Measurements from ENCODE around the gene PRKG1.

Gene PRKG1

DNA sequence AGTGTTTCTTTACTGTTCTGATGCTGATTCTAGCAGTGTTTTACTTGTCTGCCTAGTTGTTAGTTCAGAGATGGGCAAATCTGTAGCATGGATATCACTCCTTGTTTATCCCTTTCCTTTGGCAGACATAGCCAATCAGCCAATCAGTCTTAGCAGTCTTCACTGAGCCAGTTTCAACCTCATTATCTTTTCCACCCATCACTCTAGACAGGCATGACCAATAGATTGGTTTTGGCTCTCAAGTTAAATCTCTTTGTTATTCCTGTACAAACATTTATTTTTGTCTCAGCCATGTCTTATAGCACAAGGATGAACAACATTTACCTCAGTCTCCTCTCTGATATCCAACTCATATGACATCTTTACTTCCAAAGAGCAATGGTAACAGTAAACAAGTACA lies 109.5 kb downstream of the PRKG1 start:
- TF ChIP-seq, protein P1, sequence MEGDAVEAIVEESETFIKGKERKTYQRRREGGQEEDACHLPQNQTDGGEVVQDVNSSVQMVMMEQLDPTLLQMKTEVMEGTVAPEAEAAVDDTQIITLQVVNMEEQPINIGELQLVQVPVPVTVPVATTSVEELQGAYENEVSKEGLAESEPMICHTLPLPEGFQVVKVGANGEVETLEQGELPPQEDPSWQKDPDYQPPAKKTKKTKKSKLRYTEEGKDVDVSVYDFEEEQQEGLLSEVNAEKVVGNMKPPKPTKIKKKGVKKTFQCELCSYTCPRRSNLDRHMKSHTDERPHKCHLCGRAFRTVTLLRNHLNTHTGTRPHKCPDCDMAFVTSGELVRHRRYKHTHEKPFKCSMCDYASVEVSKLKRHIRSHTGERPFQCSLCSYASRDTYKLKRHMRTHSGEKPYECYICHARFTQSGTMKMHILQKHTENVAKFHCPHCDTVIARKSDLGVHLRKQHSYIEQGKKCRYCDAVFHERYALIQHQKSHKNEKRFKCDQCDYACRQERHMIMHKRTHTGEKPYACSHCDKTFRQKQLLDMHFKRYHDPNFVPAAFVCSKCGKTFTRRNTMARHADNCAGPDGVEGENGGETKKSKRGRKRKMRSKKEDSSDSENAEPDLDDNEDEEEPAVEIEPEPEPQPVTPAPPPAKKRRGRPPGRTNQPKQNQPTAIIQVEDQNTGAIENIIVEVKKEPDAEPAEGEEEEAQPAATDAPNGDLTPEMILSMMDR (conservative IDR thresholded peaks at IDR 0.05; ENCODE audit: low read depth), result no peak
- ChIA-PET CTCF (no interaction called here), POLR2A (ENCODE audit: low non-redundant PET) (no interaction called here)
- no peak for DNase-seq (ENCODE audit: low spot score)
- no peak overlapping the region for H3K27ac ChIP-seq

DNA sequence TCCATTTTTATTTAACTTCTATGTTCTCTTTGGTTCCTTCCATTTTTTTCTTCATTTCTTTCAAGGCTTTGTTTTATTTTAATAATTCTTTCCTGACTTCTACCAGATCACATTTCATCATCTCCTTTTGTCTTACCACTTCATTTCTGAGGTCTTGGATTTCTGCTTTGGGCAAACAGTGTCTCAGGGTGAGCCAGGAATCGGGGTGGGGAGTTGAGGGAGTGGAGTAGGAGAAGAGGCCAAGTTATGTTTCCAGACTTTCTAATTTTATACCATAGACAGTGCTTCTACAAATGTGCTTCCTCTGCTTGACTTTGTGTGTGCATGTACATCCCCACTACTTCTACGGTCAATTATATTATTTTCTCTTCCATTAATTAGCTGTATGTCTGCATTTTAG lies 112.1 kb downstream of the PRKG1 start:
- no peak for DNase-seq (ENCODE audit: low spot score)
- TF ChIP-seq, protein P1 (conservative IDR thresholded peaks at IDR 0.05; ENCODE audit: low read depth), result no peak
- CTCF ChIA-PET, result no interaction called here

DNA sequence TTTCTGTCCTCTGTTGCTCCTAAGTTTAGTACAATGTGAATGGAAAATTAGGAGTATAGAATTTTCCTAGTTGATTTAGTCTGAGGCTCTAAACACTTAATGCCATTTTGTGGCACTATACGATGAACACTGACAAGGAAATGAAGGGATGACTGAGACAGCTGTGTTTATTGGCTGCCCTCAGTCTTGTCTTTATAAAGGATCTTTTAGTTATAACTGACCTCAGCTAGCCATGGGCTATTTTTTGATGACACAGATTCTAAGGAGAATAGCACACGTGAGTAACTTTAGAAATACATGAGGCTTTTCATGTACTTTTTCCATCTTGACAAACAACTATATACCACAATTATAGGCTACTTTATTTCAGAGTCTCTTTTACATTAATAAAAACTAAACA lies 113.7 kb downstream of the PRKG1 start:
- ChIA-PET CTCF (no interaction called here), POLR2A (ENCODE audit: low non-redundant PET) (no interaction called here)
- no peak for DNase-seq (ENCODE audit: low spot score)
- H3K27ac ChIP-seq, result no peak overlapping the region
- TF ChIP-seq, protein P1 (conservative IDR thresholded peaks at IDR 0.05; ENCODE audit: low read depth), result no peak

More for the DNA sequence above, 112.1 kb downstream of the PRKG1 start:
- POLR2A ChIA-PET (ENCODE audit: low non-redundant PET), result no interaction called here
- H3K27ac ChIP-seq, result no peak overlapping the region

DNA sequence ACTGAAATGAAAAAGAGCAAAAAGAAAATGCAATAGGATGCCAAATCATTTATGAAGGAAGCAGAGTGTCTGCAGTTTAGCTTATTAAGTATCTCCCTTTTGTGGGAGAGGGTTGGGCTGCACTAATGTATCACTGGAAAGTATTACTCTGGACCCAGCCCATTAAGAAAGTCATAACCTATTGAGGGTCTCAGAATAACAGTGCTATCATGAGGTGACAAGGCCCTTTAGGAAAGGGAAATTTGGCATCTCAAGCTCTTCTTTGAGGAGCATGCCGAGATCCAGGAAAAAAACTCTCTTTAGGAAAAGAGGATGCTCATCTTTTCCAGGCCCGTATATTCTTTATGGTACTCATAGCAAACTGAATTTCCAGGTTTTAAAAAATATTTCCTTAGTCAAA lies 114.6 kb downstream of the PRKG1 start:
- CTCF ChIA-PET, result no interaction called here
- no peak overlapping the region for H3K27ac ChIP-seq
- no peak for DNase-seq (ENCODE audit: low spot score)
- TF ChIP-seq, protein P1 (conservative IDR thresholded peaks at IDR 0.05; ENCODE audit: low read depth), result no peak
- POLR2A ChIA-PET (ENCODE audit: low non-redundant PET), result no interaction called here

DNA sequence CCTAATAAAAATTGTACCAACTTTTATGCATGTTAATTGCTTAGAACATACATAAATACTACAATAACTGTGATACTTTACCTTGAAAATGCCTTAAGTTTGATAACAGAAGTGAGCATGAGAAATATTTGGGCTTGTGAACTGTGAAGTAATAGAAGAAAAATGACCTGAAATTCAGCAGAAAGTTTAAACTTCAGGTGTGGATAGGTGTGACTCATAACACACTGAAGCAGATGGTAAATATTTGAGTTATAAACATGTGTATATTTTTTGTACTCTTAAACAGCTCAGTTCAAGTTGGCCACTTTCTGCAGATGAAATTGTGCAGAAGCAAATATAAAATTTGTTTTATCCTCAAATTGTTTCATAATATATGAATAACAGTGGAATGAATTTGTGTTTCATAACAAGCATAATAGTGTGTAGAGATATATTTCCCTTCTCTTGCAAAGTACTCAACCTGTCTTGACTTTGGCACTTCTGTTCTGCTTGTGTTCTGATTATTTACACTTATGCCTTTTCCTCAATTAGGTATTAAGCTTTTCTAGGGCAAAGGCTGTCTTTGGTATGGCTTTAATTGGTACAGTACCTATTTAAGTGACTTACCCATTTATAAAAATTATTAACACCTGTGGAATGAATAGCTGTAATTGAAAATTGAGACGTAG lies 122.4 kb downstream of the PRKG1 start:
- no peak for DNase-seq (ENCODE audit: low spot score)
- ChIA-PET CTCF (no interaction called here), POLR2A (ENCODE audit: low non-redundant PET) (no interaction called here)
- TF ChIP-seq, protein P1 (conservative IDR thresholded peaks at IDR 0.05; ENCODE audit: low read depth), result no peak
- H3K27ac ChIP-seq, result no peak overlapping the region

DNA sequence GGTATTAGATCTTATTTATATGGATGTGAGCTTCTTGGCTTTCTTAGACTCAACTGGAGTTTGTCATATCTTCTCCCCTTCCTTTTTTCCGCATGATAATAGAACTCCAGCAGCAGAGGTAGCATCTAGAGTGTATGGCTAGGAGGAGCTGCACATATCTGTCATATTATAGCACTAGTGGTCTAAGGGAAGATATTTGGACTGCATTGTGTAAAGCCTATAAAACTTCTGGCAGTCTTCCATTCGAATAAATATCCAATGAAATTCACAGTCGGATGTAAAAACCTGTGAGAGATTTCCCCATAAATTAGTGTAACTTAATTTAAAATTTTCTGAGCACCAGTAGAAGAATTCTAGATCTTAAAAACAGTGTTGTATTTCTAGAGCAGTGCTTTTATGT lies 123.9 kb downstream of the PRKG1 start:
- no peak for DNase-seq (ENCODE audit: low spot score)
- no peak overlapping the region for H3K27ac ChIP-seq
- TF ChIP-seq, protein P1 (conservative IDR thresholded peaks at IDR 0.05; ENCODE audit: low read depth), result no peak
- CTCF ChIA-PET, result no interaction called here
- POLR2A ChIA-PET (ENCODE audit: low non-redundant PET), result no interaction called here
